ENCODE measurements around the gene CHAD.
A peak's percentile ranks its signal among the peaks of the same experiment; 100 is the strongest.

The CHAD gene

GRCh38 chr17:50459756-50460155 lies 8.9 kb downstream of the CHAD start:
- ATAC-seq (ENCODE audit: low read depth) = no peak
- no peak overlapping the region for H3K4me3 ChIP-seq (ENCODE audit: severe bottlenecking)
- DNase-seq (ENCODE audit: low spot score) = peak; percentile 30
- H3K27me3 ChIP-seq (ENCODE audit: insufficient read depth, poor library complexity, severe bottlenecking) = no peaks in the 10 kb centered on the region
- H3K9me3 ChIP-seq (ENCODE audit: severe bottlenecking) = no peaks in the 10 kb centered on the region
- H3K27ac ChIP-seq (ENCODE audit: poor library complexity, severe bottlenecking) = no peak overlapping the region
- peaks cover 28% of the 10 kb centered on the region for H3K36me3 ChIP-seq (ENCODE audit: low read depth)
- H3K4me1 ChIP-seq (ENCODE audit: insufficient read depth, poor library complexity, severe bottlenecking) = peaks cover 17% of the 10 kb centered on the region
- no peak for TF ChIP-seq CTCF (IDR thresholded peaks at IDR 0.05; ENCODE audit: poor library complexity, severe bottlenecking)

GRCh38 chr17:50458701-50459676 lies 9.7 kb downstream of the CHAD start:
- peaks cover 32% of the 10 kb centered on the region for H3K36me3 ChIP-seq (ENCODE audit: low read depth)
- H3K4me1 ChIP-seq (ENCODE audit: insufficient read depth, poor library complexity, severe bottlenecking) = peaks cover 19% of the 10 kb centered on the region
- ATAC-seq (ENCODE audit: low read depth) = peak; percentile 68
- no peak overlapping the region for H3K4me3 ChIP-seq (ENCODE audit: severe bottlenecking)
- no peaks in the 10 kb centered on the region for H3K9me3 ChIP-seq (ENCODE audit: severe bottlenecking)
- no peak overlapping the region for H3K27ac ChIP-seq (ENCODE audit: poor library complexity, severe bottlenecking)
- peak; percentile 50 for DNase-seq (ENCODE audit: low spot score)
- H3K27me3 ChIP-seq (ENCODE audit: insufficient read depth, poor library complexity, severe bottlenecking) = no peaks in the 10 kb centered on the region
- TF ChIP-seq CTCF (IDR thresholded peaks at IDR 0.05; ENCODE audit: poor library complexity, severe bottlenecking) = no peak

- Histone ChIP-seq H3K27ac (ENCODE audit: poor library complexity, severe bottlenecking) (no peak overlapping the region), H3K27me3 (ENCODE audit: insufficient read depth, poor library complexity, severe bottlenecking) (no peaks in the 10 kb centered on the region), H3K4me1 (ENCODE audit: insufficient read depth, poor library complexity, severe bottlenecking) (peaks cover 19% of the 10 kb centered on the region), H3K36me3 (ENCODE audit: low read depth) (peaks cover 38% of the 10 kb centered on the region), H3K4me3 (ENCODE audit: severe bottlenecking) (no peak overlapping the region), H3K9me3 (ENCODE audit: severe bottlenecking) (no peaks in the 10 kb centered on the region)
- no peak for TF ChIP-seq CTCF (IDR thresholded peaks at IDR 0.05; ENCODE audit: poor library complexity, severe bottlenecking)
- no peak for DNase-seq (ENCODE audit: low spot score)
- ATAC-seq (ENCODE audit: low read depth) = peak; percentile 49
Observed at GRCh38 chr17:50458270-50458669, 10.4 kb downstream of the CHAD start.

GRCh38 chr17:50457621-50458020 lies 11.1 kb downstream of the CHAD start:
- peaks cover 23% of the 10 kb centered on the region for H3K4me1 ChIP-seq (ENCODE audit: insufficient read depth, poor library complexity, severe bottlenecking)

More at GRCh38 chr17:50457621-50458020, 11.1 kb downstream of the CHAD start:
- no peak overlapping the region for H3K27ac ChIP-seq (ENCODE audit: poor library complexity, severe bottlenecking)
- TF ChIP-seq CTCF (IDR thresholded peaks at IDR 0.05; ENCODE audit: poor library complexity, severe bottlenecking) = no peak
- ATAC-seq (ENCODE audit: low read depth) (no peak), DNase-seq (ENCODE audit: low spot score) (no peak)
- no peaks in the 10 kb centered on the region for H3K27me3 ChIP-seq (ENCODE audit: insufficient read depth, poor library complexity, severe bottlenecking)
- H3K36me3 ChIP-seq (ENCODE audit: low read depth) = peaks cover 35% of the 10 kb centered on the region
- H3K9me3 ChIP-seq (ENCODE audit: severe bottlenecking) = no peaks in the 10 kb centered on the region
- no peak overlapping the region for H3K4me3 ChIP-seq (ENCODE audit: severe bottlenecking)

Measured in RWPE2 (cell line).